Pancreas (tissue), 10 donors: ENCODE measurements around the gene RNF144A. TPM values are rescaled to one million over a fixed set of nuclear protein-coding genes. Genes with fewer than 3 reads are reported as not detected.

Experiments
- ATAC-seq, 4 donors: fragments of 200-7000 bp; cut with Tn5 transposase; one replicate each; pipeline versions ENCODE4 v1.8.0 to v1.9.1; 2020; ENCODE audit warnings: mild to moderate bottlenecking in 4 of 4, moderate library complexity in 4 of 4
- DNase-seq, 6 donors: peaks; one replicate each; pipeline ENCODE4 v3.0.0-alpha.2; 2020
- FAIRE-seq: peaks from 2 replicates; lab custom pipeline; 2012; peaks lifted over from hg19 to GRCh38; lab: Jason Lieb, UNC
- H3K27ac ChIP-seq, 4 donors: fragments of 200-600 bp; sonication (generic); 1 replicate in 3 of 4; 2 replicates in 1 of 4; pipeline versions ENCODE4 v1.5.0 to v1.8.0; 2020
- H3K27me3 ChIP-seq, 4 donors: fragments of 200-600 bp; one replicate each; pipeline ENCODE4 v1.8.0; 2021
- H3K36me3 ChIP-seq, 3 donors: fragments of 200-600 bp; sonication (generic) in 1 of 3; one replicate each; pipeline versions ENCODE4 v1.5.0 to v1.8.0; 2020 to 2021
- H3K4me1 ChIP-seq, 3 donors: fragments of 200-600 bp; one replicate each; pipeline ENCODE4 v1.8.0; 2021
- H3K4me3 ChIP-seq, 4 donors: fragments of 200-600 bp; sonication (generic) in 2 of 4; one replicate each; pipeline versions ENCODE4 v1.5.0 to v1.8.0; 2020 to 2021
- H3K9me3 ChIP-seq, 4 donors: fragments of 200-600 bp; one replicate each; pipeline ENCODE4 v1.8.0; 2021
- WGBS, 2 donors: extraction: QIAGEN DNeasy Blood & Tissue Kit; methylation state at CpG; one replicate each; pipeline ENCODE4 v1.1.7; 2013; 5-methylcytosine and 5-hydroxymethylcytosine counted together
- intact Hi-C, 3 donors: fragments of 100-400 bp; cut with DNase I; formaldehyde crosslinking; loops; one replicate each; pipeline versions ENCODE4 v1.11.1 to v1.14.2; 2022
- polyA plus RNA-seq, 2 donors: library from polyadenylated mRNA; stranded (reverse); fragments of 200-250 nt; gene quantifications; one replicate each; pipeline ENCODE4 v1.2.3, GENCODE V29; 2013
- total RNA-seq, 6 donors: library from RNA; stranded (reverse); fragmentation: NEBNext Ultra II Directional in 4 of 6; extraction: Animal tissue kit (Norgen Biotek cat#: 25700) in 4 of 6; gene quantifications; one replicate each; pipeline versions ENCODE4 v1.2.1 to v1.2.4, GENCODE V29; 2021 to 2023
- TF ChIP-seq, protein P1 (sequence below), 4 donors: fragments of 200-600 bp; sonication (generic) in 3 of 4; IDR thresholded peaks; one replicate each; pipeline versions ENCODE4 v1.5.0 to v1.8.0; 2021; ENCODE audit warnings: antibody characterized with exemption in 4 of 4
- donor health status: healthy with polysubstance abuse.
- donor health status: DM: no; HTN: no; CAD: no; lungs with moderate emphysema.
- donor health status: DM: no; HTN: no; CAD: no.
- donor health status: control.
- donor health status: control.
- donor health status: Bipolar disorder and iron deficiency.
- donor health status: DM: yes; HTN: yes; CAD: no.
- donor health status: DM: no; HTN: no; CAD: no.
- donor health status: DM: no; HTN: no; CAD: no.
- donor health status: DM: yes; HTN: yes; CAD: no.

Gene RNF144A
- total and polyA plus RNA-seq, 8 donors, result 9.4 to 78.7 (median 34.1) TPM

DNA sequence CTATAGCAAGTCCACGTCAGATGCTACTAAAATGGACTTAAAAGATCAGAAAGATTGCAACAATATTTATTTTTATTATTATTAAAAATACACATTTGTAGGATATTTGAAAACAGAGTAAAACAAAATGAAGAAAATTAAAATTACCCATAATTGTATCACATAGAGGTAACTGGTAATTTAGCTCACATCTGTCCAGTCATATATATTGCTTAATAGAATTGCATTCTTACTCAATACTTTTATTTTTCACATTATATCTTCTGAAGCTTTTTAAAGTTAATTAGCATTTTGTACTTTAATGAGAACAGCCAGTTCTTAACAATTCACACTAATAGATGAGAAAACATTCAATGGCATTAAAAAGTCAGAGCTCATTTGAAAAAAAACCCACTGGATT, 11.5 kb upstream of the RNF144A start:
- TF ChIP-seq, protein P1, sequence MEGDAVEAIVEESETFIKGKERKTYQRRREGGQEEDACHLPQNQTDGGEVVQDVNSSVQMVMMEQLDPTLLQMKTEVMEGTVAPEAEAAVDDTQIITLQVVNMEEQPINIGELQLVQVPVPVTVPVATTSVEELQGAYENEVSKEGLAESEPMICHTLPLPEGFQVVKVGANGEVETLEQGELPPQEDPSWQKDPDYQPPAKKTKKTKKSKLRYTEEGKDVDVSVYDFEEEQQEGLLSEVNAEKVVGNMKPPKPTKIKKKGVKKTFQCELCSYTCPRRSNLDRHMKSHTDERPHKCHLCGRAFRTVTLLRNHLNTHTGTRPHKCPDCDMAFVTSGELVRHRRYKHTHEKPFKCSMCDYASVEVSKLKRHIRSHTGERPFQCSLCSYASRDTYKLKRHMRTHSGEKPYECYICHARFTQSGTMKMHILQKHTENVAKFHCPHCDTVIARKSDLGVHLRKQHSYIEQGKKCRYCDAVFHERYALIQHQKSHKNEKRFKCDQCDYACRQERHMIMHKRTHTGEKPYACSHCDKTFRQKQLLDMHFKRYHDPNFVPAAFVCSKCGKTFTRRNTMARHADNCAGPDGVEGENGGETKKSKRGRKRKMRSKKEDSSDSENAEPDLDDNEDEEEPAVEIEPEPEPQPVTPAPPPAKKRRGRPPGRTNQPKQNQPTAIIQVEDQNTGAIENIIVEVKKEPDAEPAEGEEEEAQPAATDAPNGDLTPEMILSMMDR (IDR thresholded peaks at IDR 0.05), result no peak
- no peak for FAIRE-seq
- intact Hi-C loops, result no loop called here

DNA sequence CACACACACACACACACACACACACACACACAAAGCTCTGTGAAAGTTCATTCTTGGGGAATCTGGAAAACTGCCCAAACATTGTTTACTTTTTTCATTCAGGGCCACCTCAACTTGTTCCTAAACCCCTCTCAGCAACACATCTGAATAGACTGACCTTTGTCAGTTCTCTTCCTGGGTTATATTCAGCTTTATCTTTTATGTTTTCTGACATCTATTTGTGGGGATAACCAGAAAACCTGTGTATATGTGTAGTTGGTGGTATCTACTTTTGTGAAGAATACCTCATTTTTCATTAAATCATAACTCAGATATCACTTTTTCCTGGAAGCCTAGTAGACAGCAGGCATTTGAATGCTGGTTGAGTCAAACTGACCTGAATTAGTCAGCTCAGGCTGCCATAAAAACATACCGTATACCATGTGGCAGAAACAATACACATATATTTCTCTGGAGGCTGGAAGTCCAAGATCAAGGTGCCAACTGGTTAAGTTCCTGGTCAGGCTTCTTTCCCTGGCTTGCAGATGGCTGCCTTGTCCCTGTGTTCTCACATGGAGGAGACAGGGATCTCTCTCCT, 11.0 kb upstream of the RNF144A start:
- Histone ChIP-seq H3K4me1 (no peaks in the 10 kb centered on the region), H3K4me3 (no peak overlapping the region), H3K9me3 (no peaks in the 10 kb centered on the region), H3K27me3 (no peaks in the 10 kb centered on the region), H3K36me3 (no peaks in the 10 kb centered on the region), H3K27ac (no peak overlapping the region)
- TF ChIP-seq, protein P1 (IDR thresholded peaks at IDR 0.05), result no peak
- no peak for ATAC-seq
- no peak for DNase-seq
- WGBS, 2 donors, result 73 to 79% methylated on average over 1 of the region's 1 CpG
- intact Hi-C loops, result no loop called here
- FAIRE-seq, result no peak

More for the DNA sequence above, 11.5 kb upstream of the RNF144A start:
- no peak for DNase-seq
- no peak for ATAC-seq
- Histone ChIP-seq H3K4me1 (no peaks in the 10 kb centered on the region), H3K9me3 (no peaks in the 10 kb centered on the region), H3K27ac (no peak overlapping the region), H3K27me3 (no peaks in the 10 kb centered on the region), H3K36me3 (no peaks in the 10 kb centered on the region), H3K4me3 (no peak overlapping the region)
- WGBS, 2 donors, result 89 to 96% methylated on average over 1 of the region's 1 CpG

DNA sequence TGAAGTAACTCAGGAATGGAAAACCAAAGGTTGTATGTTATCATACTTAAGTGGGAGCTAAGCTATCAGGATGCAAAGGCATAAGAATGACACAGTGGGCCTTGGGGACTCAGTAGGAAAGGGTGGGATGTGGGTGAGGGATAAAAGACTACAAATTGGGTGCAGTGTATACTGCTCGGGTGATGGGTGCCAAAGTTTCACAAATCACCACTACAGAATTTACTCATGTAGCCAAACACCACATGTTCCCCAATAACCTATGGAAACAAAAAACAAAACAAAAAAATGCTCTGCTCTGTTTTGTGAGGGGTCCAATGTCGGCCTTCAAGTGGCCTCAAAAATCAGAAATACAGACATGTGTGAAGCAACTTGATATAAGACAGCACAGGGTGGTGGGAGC, 8.9 kb upstream of the RNF144A start:
- Histone ChIP-seq H3K4me3 (no peak overlapping the region), H3K27me3 (no peaks in the 10 kb centered on the region), H3K27ac (no peak overlapping the region), H3K4me1 (no peaks in the 10 kb centered on the region), H3K36me3 (no peaks in the 10 kb centered on the region), H3K9me3 (no peaks in the 10 kb centered on the region)
- no peak for DNase-seq
- 91 to 98% methylated on average over 2 of the region's 2 CpGs for WGBS, 2 donors
- intact Hi-C loops, result no loop called here
- ATAC-seq, result no peak
- no peak for FAIRE-seq
- TF ChIP-seq, protein P1 (IDR thresholded peaks at IDR 0.05), result no peak

DNA sequence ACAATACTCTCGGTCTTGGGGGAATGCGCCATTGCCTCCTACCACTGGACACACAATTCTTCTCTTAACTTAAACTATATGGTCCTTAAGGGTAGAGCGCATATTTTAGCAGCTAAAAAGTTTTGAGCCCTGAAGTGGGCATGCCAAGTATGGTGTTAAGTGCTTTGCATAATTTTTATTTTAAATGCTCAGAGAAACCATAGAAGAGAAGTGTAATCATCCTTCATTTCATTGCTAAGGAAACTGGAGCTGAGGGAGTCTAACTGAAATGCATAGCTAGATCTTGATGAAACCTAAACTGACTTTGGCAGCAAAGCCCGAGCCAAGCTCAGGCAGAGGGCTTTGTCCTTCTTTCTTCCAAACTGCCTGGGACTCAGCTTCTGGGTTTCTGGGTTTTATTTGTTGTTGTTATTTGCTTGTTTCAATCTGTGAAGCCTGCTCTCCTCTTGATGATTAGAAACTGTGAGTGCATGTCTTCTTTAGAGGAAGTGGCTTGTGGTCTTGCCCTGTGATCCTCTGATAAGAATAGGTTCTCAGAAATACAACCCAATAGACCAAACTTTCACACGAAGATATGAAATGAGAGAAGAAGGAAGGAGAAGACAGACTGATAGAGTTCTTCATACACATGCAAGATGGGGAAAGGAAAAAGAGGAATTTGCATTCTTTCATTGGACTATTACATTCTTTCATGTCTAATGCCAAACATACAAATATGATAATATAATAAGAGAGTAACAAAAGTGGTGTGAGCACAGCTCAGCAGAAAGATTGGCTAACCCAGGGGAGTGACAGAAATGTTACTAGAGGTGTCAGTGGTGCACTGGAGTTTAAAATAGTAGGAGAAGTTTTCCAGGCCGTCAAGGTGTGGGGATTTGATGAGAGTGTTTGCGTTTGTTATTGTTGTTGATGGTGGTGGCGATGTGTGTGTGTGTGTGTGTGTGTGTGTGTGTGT, 7.5 kb upstream of the RNF144A start:
- no peaks in the 10 kb centered on the region for H3K9me3 ChIP-seq
- ATAC-seq (no peak), FAIRE-seq (no peak), DNase-seq (no peak)
- WGBS, 2 donors, result 83 to 90% methylated on average over 8 of the region's 8 CpGs
- TF ChIP-seq, protein P1 (IDR thresholded peaks at IDR 0.05), result no peak
- no peaks in the 10 kb centered on the region for H3K36me3 ChIP-seq
- no peaks in the 10 kb centered on the region for H3K4me1 ChIP-seq
- H3K27me3 ChIP-seq, result no peaks in the 10 kb centered on the region
- H3K27ac ChIP-seq, result no peak overlapping the region
- intact Hi-C loops, result no loop called here
- H3K4me3 ChIP-seq, result no peak overlapping the region

DNA sequence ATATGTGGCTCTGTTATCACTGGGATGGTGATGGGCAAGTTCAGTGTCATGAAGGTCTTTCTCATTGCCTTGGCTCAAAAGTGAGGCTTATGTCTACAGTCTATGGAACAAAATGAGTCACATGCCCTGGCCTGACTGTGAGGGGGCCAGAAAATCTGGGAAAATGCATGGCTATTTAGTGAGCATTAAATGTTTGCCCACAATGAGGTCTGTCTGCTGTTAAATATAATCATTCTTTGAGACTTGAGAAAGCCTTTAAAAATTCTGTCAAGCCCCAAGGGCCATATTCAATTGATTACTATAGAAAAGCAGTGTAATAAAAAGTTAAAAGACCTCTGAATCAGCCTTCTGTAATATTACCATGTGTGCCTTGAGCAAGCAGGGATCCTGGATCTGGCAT, 5.5 kb upstream of the RNF144A start:
- no peak for FAIRE-seq

More for the DNA sequence above, 5.5 kb upstream of the RNF144A start:
- no peaks in the 10 kb centered on the region for H3K27me3 ChIP-seq
- DNase-seq, result no peak
- no peaks in the 10 kb centered on the region for H3K9me3 ChIP-seq
- no peak overlapping the region for H3K27ac ChIP-seq
- peaks cover 0 to 5% (median 2%) of the 10 kb centered on the region in 3 donors for H3K4me1 ChIP-seq
- no peak overlapping the region for H3K4me3 ChIP-seq
- intact Hi-C loops, result no loop called here
- TF ChIP-seq, protein P1 (IDR thresholded peaks at IDR 0.05), result no peak
- H3K36me3 ChIP-seq, result no peaks in the 10 kb centered on the region
- ATAC-seq, result no peak
